Spleen (tissue), 11 donors: ENCODE measurements around the gene BCOR. TPM values are rescaled to one million over a fixed set of nuclear protein-coding genes. Genes with fewer than 3 reads are reported as not detected.

Source experiments
- DNase-seq: peaks from one replicate; pipeline ENCODE4 v3.0.0-alpha.2; 2020
- H3K27ac ChIP-seq, 8 donors: fragments of 200-600 bp; sonication (generic) in 7 of 8; 1 replicate in 4 of 8; 2 replicates in 4 of 8; pipeline versions ENCODE4 v1.5.0 to v1.8.0; 2016 to 2021; ENCODE audit warnings: inconsistent platforms in 4 of 8, mild to moderate bottlenecking in 4 of 8, moderate library complexity in 1 of 8
- H3K27me3 ChIP-seq, 7 donors: fragments of 200-600 bp; sonication (generic) in 6 of 7; replicated peaks in 1 of 7; 1 replicate in 4 of 7; 2 replicates in 3 of 7; pipeline versions ENCODE4 v1.5.0 to v1.8.0; 2016 to 2021; ENCODE audit warnings: inconsistent platforms in 3 of 7, mild to moderate bottlenecking in 1 of 7
- H3K36me3 ChIP-seq, 6 donors: fragments of 200-600 bp; sonication (generic) in 5 of 6; 1 replicate in 4 of 6; 2 replicates in 2 of 6; pipeline versions ENCODE4 v1.5.0 to v1.8.0; 2016 to 2021; ENCODE audit warnings: inconsistent platforms in 2 of 6
- H3K4me1 ChIP-seq, 6 donors: fragments of 200-600 bp; sonication (generic) in 5 of 6; 1 replicate in 3 of 6; 2 replicates in 3 of 6; pipeline versions ENCODE4 v1.5.0 to v1.8.0; 2016 to 2021; ENCODE audit warnings: inconsistent platforms in 3 of 6
- H3K4me3 ChIP-seq, 8 donors: fragments of 200-600 bp; sonication (generic) in 7 of 8; 1 replicate in 4 of 8; 2 replicates in 4 of 8; pipeline versions ENCODE4 v1.5.0 to v1.8.0; 2016 to 2021; ENCODE audit warnings: inconsistent platforms in 4 of 8, mild to moderate bottlenecking in 4 of 8, moderate library complexity in 2 of 8
- H3K9me3 ChIP-seq, 8 donors: fragments of 200-600 bp; sonication (generic) in 7 of 8; 1 replicate in 4 of 8; 2 replicates in 4 of 8; pipeline versions ENCODE4 v1.5.0 to v1.8.0; 2016 to 2021; ENCODE audit warnings: inconsistent platforms in 4 of 8
- CTCF ChIP-seq, 11 experiments: fragments of 200-600 bp in 7 of 11; fragments of 450-650 bp in 4 of 11; sonication (generic) in 4 of 11; IDR thresholded peaks in 8 of 11; conservative IDR thresholded peaks in 3 of 11; 1 replicate in 7 of 11; 2 replicates in 4 of 11; pipeline versions ENCODE4 v1.4.0 to v1.8.0; 2016 to 2021; ENCODE audit warnings: antibody characterized with exemption in 11 of 11, inconsistent platforms in 4 of 11, mild to moderate bottlenecking in 1 of 11
- POLR2A ChIP-seq, 3 donors: fragments of 450-650 bp; IDR thresholded peaks; one replicate each; pipeline ENCODE4 v1.5.1; 2017; ENCODE audit warnings: antibody characterized with exemption in 3 of 3, mild to moderate bottlenecking in 1 of 3
- POLR2AphosphoS5 ChIP-seq, 3 donors: sonication (generic); formaldehyde crosslinking; IDR thresholded peaks; one replicate each; pipeline ENCODE4 v1.5.1; 2017; ENCODE audit warnings: antibody characterized with exemption in 3 of 3
- whole genome bisulfite sequencing, 5 donors: extraction: QIAGEN DNeasy Blood & Tissue Kit in 3 of 5; methylation state at CpG; one replicate each; pipeline versions ENCODE4 v1.1.5 to v1.1.7; 2013 to 2018; 5-methylcytosine and 5-hydroxymethylcytosine counted together
- intact Hi-C: fragments of 100-400 bp; cut with DNase I; formaldehyde crosslinking; loops from one replicate; pipeline ENCODE4 v1.15.0; 2023; ENCODE audit warnings: low total_unique reads
- polyA plus RNA-seq, 3 donors: library from polyadenylated mRNA; stranded (reverse); fragments of 200-250 nt; gene quantifications; one replicate each; pipeline ENCODE4 v1.2.1, GENCODE V29; 2013
- total RNA-seq, 7 donors: library from RNA; depleted of rRNA in 3 of 7; stranded (reverse); fragments of >200 nt in 3 of 7; fragmentation: NEBNext Ultra II Directional in 4 of 7; extraction: Animal tissue kit (Norgen Biotek cat#: 25700) in 4 of 7; gene quantifications; one replicate each; pipeline versions ENCODE4 v1.1.0 to v1.2.1, GENCODE V29; 2016 to 2021
- donor health status: healthy with polysubstance abuse.
- donor health status: DM: no; HTN: no; CAD: no; lungs with moderate emphysema.
- donor health status: DM: no; HTN: no; CAD: no.
- donor health status: Bipolar disorder and iron deficiency.
- donor health status: healthy.
- donor health status: DM: no; HTN: no; CAD: no.
- donor health status: DM: yes; HTN: yes; CAD: no.

The BCOR gene
- total and polyA plus RNA-seq, 10 donors = 8.3 to 38.6 (median 29.0) TPM

GRCh38 chrX:40094900-40095582 lies 2.7 kb downstream of the BCOR start:
- Histone ChIP-seq H3K4me3 (peak overlapping the region; percentile 62 to 88 (median 72)), H3K27ac (peak overlapping the region in 6 of 8 donors; percentile 86 to 94 (median 92)), H3K27me3 (peaks cover 0 to 91% (median 38%) of the 10 kb centered on the region in 7 donors), H3K4me1 (peaks cover 13 to 72% (median 49%) of the 10 kb centered on the region in 6 donors), H3K9me3 (no peaks in the 10 kb centered on the region), H3K36me3 (no peaks in the 10 kb centered on the region)
- no peak for DNase-seq
- intact Hi-C loops = loop anchor here (10.0 kb wide), 1 partner anchor 80 kb away; no protein-coding TSS in a partner anchor
- TF ChIP-seq POLR2A (IDR thresholded peaks at IDR 0.05) = no peak
- no peak for TF ChIP-seq CTCF (IDR thresholded peaks at IDR 0.05 in 8 of 11, conservative IDR thresholded peaks at IDR 0.05 in 3 of 11)
- no peak for TF ChIP-seq POLR2AphosphoS5 (IDR thresholded peaks at IDR 0.05)
- 0 to 5% (median 2%) methylated on average over 29 to 33 of the region's 33 CpGs for WGBS, 5 donors

- no peaks in the 10 kb centered on the region for H3K36me3 ChIP-seq
- peak overlapping the region in 5 of 8 donors; percentile 47 to 94 (median 92) for H3K27ac ChIP-seq
- H3K4me3 ChIP-seq = peak overlapping the region; percentile 37 to 88 (median 70)
- intact Hi-C loops = loop anchor here (10.0 kb wide), 1 partner anchor 79 kb away; no protein-coding TSS in a partner anchor
- H3K9me3 ChIP-seq = no peaks in the 10 kb centered on the region
- peaks cover 0 to 93% (median 44%) of the 10 kb centered on the region in 7 donors for H3K27me3 ChIP-seq
- peak; percentile 82 for DNase-seq
- 0 to 10% (median 2%) methylated on average over 15 to 76 of the region's 76 CpGs for WGBS, 5 donors
- peaks cover 13 to 72% (median 46%) of the 10 kb centered on the region in 6 donors for H3K4me1 ChIP-seq
- TF ChIP-seq CTCF (IDR thresholded peaks at IDR 0.05 in 8 of 11, conservative IDR thresholded peaks at IDR 0.05 in 3 of 11) (no peak), POLR2AphosphoS5 (IDR thresholded peaks at IDR 0.05) (peak in 2 of 3 donors; percentile 69 to 71), POLR2A (IDR thresholded peaks at IDR 0.05) (no peak)
Observed at GRCh38 chrX:40094041-40094899, 3.5 kb downstream of the BCOR start.

DNA sequence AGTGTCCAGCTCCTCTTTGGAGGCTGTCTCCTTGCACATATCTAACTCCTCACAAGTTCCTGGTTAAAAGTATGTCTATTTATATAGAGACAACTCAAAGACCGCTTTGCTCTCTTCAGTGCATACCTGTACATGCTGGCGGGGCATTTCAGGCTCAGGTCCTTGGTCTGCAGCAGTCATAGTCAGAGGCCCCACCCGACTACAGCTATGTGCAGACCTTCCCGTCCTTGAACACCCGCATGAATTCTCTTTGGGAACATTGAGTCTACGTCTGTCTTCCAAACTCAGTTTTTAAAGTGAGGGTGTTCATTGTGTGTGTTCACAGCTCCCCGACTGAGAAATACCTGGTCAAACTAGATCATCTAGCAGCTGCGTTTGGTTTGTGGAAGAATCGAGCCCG lies 4.2 kb downstream of the BCOR start:
- 39 to 82% (median 64%) methylated on average over 7 to 10 of the region's 10 CpGs for WGBS, 5 donors
- H3K4me1 ChIP-seq = peaks cover 12 to 72% (median 47%) of the 10 kb centered on the region in 6 donors
- DNase-seq = peak; percentile 24
- intact Hi-C loops = loop anchor here (10.0 kb wide), 1 partner anchor 79 kb away; no protein-coding TSS in a partner anchor
- TF ChIP-seq POLR2A (IDR thresholded peaks at IDR 0.05) (no peak), CTCF (IDR thresholded peaks at IDR 0.05 in 8 of 11, conservative IDR thresholded peaks at IDR 0.05 in 3 of 11) (no peak), POLR2AphosphoS5 (IDR thresholded peaks at IDR 0.05) (no peak)
- H3K27me3 ChIP-seq = peaks cover 0 to 90% (median 46%) of the 10 kb centered on the region in 7 donors
- no peaks in the 10 kb centered on the region for H3K9me3 ChIP-seq
- no peaks in the 10 kb centered on the region for H3K36me3 ChIP-seq
- peak overlapping the region in 1 of 8 donors; percentile 94 for H3K27ac ChIP-seq
- peak overlapping the region in 5 of 8 donors; percentile 65 to 88 (median 78) for H3K4me3 ChIP-seq
